Upper lobe of left lung (tissue), 4 donors: Measurements from ENCODE around the gene TAF1B.

Source experiments
- CTCF ChIP-seq, 6 experiments: fragments of 450-650 bp in 4 of 6; fragments of 200-600 bp in 2 of 6; sonication (generic) in 2 of 6; IDR thresholded peaks; one replicate each; pipeline ENCODE4 v1.5.1; 2016 to 2019; ENCODE audit warnings: antibody characterized with exemption in 6 of 6
- EP300 ChIP-seq, 4 donors: sonication (generic); formaldehyde crosslinking; IDR thresholded peaks; one replicate each; pipeline ENCODE4 v1.5.1; 2017; ENCODE audit warnings: antibody characterized with exemption in 4 of 4, control low read depth in 2 of 4
- POLR2A ChIP-seq, 4 donors: fragments of 450-650 bp; IDR thresholded peaks; one replicate each; pipeline ENCODE4 v1.5.1; 2016 to 2017; ENCODE audit warnings: antibody characterized with exemption in 4 of 4, mild to moderate bottlenecking in 2 of 4
- POLR2AphosphoS5 ChIP-seq, 2 donors: sonication (generic); formaldehyde crosslinking; IDR thresholded peaks; one replicate each; pipeline ENCODE4 v1.5.1; 2017; ENCODE audit warnings: antibody characterized with exemption in 2 of 2

- no peak for TF ChIP-seq CTCF (IDR thresholded peaks at IDR 0.05)
- TF ChIP-seq POLR2A (IDR thresholded peaks at IDR 0.05) = no peak
- TF ChIP-seq EP300 (IDR thresholded peaks at IDR 0.05) = no peak
- no peak for TF ChIP-seq POLR2AphosphoS5 (IDR thresholded peaks at IDR 0.05)
Observed at GRCh38 chr2:9811216-9811615, 32.1 kb upstream of the TAF1B start.
